Mammary epithelial cell (primary cell): ENCODE measurements around the gene RAD52.

Source experiments
- CTCF ChIP-seq, 2 donors: IDR thresholded peaks in 1 of 2; conservative IDR thresholded peaks in 1 of 2; 2 replicates each; pipeline ENCODE4 v1.5.1; 2011 to 2012; ENCODE audit warnings: inconsistent platforms in 2 of 2, low read length in 2 of 2, mild to moderate bottlenecking in 2 of 2, control low read depth in 1 of 2, low read depth in 1 of 2; ENCODE audit not compliant: insufficient read depth in 1 of 2; ENCODE audit errors: extremely low read depth in 1 of 2
- EZH2 ChIP-seq: IDR thresholded peaks from 2 replicates; pipeline ENCODE4 v1.6.1; 2012; ENCODE audit warnings: low read length, inconsistent platforms, borderline replicate concordance

GRCh38 chr12:904010-904414 lies 45.5 kb downstream of the RAD52 start:
- TF ChIP-seq CTCF (conservative IDR thresholded peaks at IDR 0.05 in 1 of 2, IDR thresholded peaks at IDR 0.05 in 1 of 2; ENCODE audit: extremely low read depth in 1 of 2, insufficient read depth in 1 of 2, low read depth in 1 of 2, low read length in 2 of 2): no peak
- no peak for TF ChIP-seq EZH2
